SK-N-SH treated with all-trans-retinoic acid at 6 μM for 48 hours (cell line): Measurements from ENCODE around the gene NDUFS8.

Experiments used
- ARNTL ChIP-seq: fragments of 450-650 bp; formaldehyde crosslinking; IDR thresholded peaks from 2 replicates; pipeline ENCODE4 v1.5.0; 2020; ENCODE audit warnings: low read depth, mild to moderate bottlenecking, moderate library complexity, borderline replicate concordance
- BACH2 ChIP-seq: fragments of 250-450 bp; sonication (Bioruptor Pico); IDR thresholded peaks from 2 replicates; pipeline ENCODE4 v1.9.0; 2021; ENCODE audit warnings: mild to moderate bottlenecking, borderline replicate concordance
- GLIS3 ChIP-seq: fragments of 250-450 bp; sonication (Bioruptor Pico); IDR thresholded peaks from 2 replicates; pipeline ENCODE4 v1.5.0; 2020; ENCODE audit warnings: mild to moderate bottlenecking, moderate library complexity
- PPARA ChIP-seq: fragments of 250-450 bp; sonication (Bioruptor Pico); IDR thresholded peaks from 2 replicates; pipeline ENCODE4 v1.5.0; 2020; ENCODE audit warnings: mild to moderate bottlenecking, borderline replicate concordance
- RARB ChIP-seq: fragments of 250-450 bp; sonication (Bioruptor Pico); IDR thresholded peaks from 2 replicates; pipeline ENCODE4 v1.8.0; 2021; ENCODE audit warnings: mild to moderate bottlenecking, moderate library complexity
- SNAI2 ChIP-seq: fragments of 250-450 bp; sonication (Bioruptor Pico); IDR thresholded peaks from 2 replicates; pipeline ENCODE4 v1.5.0; 2020; ENCODE audit warnings: mild to moderate bottlenecking, moderate library complexity
- ZFP3 ChIP-seq: fragments of 250-450 bp; sonication (Bioruptor Pico); IDR thresholded peaks from 2 replicates; pipeline ENCODE4 v1.5.0; 2020; ENCODE audit warnings: mild to moderate bottlenecking, moderate library complexity
- ZNF565 ChIP-seq: fragments of 450-650 bp; formaldehyde crosslinking; conservative IDR thresholded peaks from 2 replicates; pipeline ENCODE4 v1.5.0; 2020; ENCODE audit warnings: low read depth, mild to moderate bottlenecking, moderate library complexity
- TF ChIP-seq, protein P1 (sequence below): fragments of 250-450 bp; sonication (Bioruptor Pico); IDR thresholded peaks from 2 replicates; pipeline ENCODE4 v1.8.0; 2020; ENCODE audit warnings: mild to moderate bottlenecking, moderate library complexity, borderline replicate concordance
- TF ChIP-seq, protein P2 (sequence below): fragments of 250-450 bp; sonication (Bioruptor Pico); IDR thresholded peaks from 2 replicates; pipeline ENCODE4 v1.5.1; 2020; ENCODE audit warnings: low read depth, mild to moderate bottlenecking, moderate library complexity
- TF ChIP-seq, protein P3 (sequence below): fragments of 250-450 bp; sonication (Bioruptor Pico); IDR thresholded peaks from 2 replicates; pipeline ENCODE4 v1.8.0; 2021; ENCODE audit warnings: low read depth, mild to moderate bottlenecking, moderate library complexity, borderline replicate concordance

DNA sequence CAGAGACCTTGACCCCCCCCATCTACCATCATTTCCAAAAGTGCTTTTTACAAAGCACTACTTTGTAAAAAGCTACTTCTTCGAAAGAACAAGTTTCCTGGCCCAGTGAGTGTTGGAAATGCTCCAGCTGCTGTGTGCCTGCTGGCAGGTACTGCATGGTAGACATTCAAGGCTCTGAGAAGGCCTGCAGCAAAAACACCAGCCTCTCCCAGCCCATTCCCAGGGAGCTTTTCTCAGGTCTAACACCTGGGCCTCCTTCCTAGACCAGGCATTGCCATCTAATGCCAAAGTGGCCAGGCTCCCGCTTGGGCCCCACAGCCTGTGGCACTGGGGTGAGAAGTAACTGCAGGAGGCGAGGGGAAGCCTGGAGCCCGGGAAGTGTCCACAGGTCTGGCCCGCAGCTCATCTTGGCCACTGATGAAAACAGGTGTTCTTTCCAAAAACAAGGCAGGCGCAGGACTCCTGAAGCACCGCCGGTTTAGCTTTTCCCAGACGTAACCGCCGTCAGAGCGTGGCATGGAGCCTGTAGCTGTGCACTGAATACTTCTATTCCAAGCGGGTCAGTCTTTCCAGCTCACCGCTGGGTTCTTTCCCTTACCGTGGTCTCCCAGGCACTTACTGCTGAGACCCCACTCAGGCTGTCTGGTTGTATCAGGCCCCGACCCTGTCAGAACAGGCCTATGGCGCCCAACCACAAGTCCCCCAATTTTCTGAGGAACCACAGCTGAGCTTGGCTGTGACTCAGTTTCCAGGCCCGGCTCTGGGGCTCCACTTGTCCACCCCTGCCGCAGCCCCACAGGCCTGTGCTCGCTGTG, 7.1 kb downstream of the NDUFS8 start:
- TF ChIP-seq PPARA (CRISPR knock-in tag) (no peak), GLIS3 (CRISPR knock-in tag) (no peak), ZFP3 (no peak), ARNTL (CRISPR knock-in tag) (no peak), SNAI2 (CRISPR knock-in tag) (no peak), ZNF565 (no peak), BACH2 (no peak), RARB (CRISPR knock-in tag) (no peak)
- TF ChIP-seq, protein P1, sequence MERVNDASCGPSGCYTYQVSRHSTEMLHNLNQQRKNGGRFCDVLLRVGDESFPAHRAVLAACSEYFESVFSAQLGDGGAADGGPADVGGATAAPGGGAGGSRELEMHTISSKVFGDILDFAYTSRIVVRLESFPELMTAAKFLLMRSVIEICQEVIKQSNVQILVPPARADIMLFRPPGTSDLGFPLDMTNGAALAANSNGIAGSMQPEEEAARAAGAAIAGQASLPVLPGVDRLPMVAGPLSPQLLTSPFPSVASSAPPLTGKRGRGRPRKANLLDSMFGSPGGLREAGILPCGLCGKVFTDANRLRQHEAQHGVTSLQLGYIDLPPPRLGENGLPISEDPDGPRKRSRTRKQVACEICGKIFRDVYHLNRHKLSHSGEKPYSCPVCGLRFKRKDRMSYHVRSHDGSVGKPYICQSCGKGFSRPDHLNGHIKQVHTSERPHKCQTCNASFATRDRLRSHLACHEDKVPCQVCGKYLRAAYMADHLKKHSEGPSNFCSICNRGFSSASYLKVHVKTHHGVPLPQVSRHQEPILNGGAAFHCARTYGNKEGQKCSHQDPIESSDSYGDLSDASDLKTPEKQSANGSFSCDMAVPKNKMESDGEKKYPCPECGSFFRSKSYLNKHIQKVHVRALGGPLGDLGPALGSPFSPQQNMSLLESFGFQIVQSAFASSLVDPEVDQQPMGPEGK (CRISPR knock-in tag) = no peak
- TF ChIP-seq, protein P2, sequence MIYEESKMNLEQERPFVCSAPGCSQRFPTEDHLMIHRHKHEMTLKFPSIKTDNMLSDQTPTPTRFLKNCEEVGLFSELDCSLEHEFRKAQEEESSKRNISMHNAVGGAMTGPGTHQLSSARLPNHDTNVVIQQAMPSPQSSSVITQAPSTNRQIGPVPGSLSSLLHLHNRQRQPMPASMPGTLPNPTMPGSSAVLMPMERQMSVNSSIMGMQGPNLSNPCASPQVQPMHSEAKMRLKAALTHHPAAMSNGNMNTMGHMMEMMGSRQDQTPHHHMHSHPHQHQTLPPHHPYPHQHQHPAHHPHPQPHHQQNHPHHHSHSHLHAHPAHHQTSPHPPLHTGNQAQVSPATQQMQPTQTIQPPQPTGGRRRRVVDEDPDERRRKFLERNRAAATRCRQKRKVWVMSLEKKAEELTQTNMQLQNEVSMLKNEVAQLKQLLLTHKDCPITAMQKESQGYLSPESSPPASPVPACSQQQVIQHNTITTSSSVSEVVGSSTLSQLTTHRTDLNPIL (CRISPR knock-in tag) = no peak
- TF ChIP-seq, protein P3, sequence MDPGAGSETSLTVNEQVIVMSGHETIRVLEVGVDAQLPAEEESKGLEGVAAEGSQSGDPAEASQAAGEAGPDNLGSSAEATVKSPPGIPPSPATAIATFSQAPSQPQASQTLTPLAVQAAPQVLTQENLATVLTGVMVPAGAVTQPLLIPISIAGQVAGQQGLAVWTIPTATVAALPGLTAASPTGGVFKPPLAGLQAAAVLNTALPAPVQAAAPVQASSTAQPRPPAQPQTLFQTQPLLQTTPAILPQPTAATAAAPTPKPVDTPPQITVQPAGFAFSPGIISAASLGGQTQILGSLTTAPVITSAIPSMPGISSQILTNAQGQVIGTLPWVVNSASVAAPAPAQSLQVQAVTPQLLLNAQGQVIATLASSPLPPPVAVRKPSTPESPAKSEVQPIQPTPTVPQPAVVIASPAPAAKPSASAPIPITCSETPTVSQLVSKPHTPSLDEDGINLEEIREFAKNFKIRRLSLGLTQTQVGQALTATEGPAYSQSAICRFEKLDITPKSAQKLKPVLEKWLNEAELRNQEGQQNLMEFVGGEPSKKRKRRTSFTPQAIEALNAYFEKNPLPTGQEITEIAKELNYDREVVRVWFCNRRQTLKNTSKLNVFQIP (CRISPR knock-in tag) = no peak
